ENCODE data around the gene KCNK17.

GRCh38 chr6:39274903-39275302 is 39.3 kb downstream of the KCNK17 start:
- TF ChIP-seq POLR2A (IDR thresholded peaks at IDR 0.05; ENCODE audit: extremely low read depth, insufficient read length) (no peak), CTCF (IDR thresholded peaks at IDR 0.05; ENCODE audit: low read depth, low read length) (no peak)

Data from NB4 (cell line).